SW480 (cell line): Measurements from ENCODE around the gene PPP1R3E.
"Not testable (repeated sequence)": the region's sequence is repeated elsewhere in the genome, so short reads cannot be mapped to it uniquely, and the experiment has no call there.

Source experiments
- DNase-seq: peaks from one replicate; pipeline ENCODE4 v3.0.0-alpha.2; 2016; ENCODE audit warnings: low spot score

The PPP1R3E gene, protein sequence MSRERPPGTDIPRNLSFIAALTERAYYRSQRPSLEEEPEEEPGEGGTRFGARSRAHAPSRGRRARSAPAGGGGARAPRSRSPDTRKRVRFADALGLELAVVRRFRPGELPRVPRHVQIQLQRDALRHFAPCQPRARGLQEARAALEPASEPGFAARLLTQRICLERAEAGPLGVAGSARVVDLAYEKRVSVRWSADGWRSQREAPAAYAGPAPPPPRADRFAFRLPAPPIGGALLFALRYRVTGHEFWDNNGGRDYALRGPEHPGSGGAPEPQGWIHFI

DNA sequence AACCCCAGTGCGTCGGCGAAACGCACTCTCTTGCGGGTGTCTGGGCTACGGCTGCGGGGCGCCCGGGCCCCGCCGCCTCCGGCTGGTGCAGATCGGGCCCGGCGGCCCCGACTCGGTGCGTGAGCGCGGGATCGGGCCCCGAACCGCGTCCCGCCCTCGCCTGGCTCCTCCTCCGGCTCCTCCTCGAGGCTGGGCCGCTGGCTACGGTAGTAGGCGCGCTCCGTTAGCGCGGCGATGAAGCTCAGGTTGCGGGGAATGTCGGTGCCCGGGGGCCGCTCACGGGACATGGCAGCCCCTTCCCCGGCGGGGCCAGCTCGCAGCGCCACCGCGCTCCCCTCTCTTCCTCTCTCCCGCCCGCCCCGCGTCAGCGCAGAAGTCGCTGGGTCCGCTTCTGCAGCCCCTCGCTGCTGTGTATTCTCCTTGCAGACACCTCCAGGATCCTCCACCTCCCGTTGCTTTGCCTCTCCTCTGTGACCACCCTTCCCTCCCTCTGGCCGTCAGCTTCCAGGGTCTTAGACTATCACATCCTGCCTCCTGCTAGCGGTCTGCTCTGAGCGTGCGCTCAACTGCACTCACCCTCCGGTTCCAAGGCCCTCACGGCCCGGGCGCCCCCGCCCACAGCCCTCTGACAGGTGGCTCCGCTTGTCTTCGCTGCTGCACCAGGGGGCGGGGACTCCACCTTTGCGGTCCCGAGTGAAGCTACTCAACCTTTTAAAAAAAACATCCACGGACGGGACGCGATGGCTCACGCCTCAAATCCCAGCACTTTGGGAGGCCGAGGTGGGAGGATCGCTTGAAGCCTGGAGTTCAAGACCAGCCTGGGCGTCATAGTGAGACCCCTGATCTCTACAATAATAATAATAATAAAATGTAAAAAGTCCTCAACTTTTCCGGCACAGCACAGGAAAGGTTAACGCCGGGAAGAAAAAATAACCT, at the start of gene PPP1R3E:
Gene PPP1R3E (minus strand): TSS at position 570 of the 936 bp plus-strand sequence. CDS start 283 bp downstream, at position 287.
- peak; percentile 83 for DNase-seq

DNA sequence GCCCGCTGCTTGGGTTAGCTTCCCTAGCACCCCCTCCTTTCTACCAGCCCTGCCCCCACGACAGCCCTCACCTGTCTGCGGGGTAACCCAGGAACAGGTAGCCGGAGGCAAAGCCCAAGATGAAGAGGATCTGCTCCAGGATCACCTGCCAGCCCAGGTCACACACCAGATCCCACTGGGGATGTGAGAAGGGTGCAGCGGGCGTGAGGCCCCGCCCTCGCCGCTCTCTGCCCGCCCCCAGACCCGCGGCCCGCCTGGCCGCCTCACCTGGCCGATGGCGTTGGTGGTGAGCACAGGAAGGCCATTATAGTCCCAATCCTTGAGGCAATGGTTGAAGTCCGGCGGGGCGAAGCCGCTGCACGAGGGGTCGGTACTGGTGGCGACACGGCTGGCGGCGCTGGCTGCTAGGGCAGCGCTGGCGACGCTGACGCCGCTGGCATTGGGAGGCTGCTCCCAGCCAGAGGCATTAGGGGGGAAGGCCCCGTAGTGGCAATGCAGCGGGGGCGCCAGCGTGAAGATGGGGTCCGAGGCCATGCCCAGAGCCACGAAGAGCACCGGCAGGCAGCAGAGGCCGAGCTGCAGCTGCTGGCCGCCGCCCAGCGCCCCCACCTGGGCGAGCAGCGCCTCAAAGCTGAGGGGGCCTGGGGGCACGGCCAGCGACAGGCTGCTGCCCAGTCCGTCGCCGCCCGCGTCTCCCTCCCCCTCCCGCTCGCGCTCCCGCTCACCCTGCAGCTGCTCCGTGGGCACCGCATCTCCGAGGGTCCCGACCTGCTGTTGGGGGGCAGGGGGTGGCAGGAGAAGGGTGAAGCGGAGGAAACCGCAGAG, 49.2 kb upstream of the PPP1R3E start:
- no peak for DNase-seq

DNA sequence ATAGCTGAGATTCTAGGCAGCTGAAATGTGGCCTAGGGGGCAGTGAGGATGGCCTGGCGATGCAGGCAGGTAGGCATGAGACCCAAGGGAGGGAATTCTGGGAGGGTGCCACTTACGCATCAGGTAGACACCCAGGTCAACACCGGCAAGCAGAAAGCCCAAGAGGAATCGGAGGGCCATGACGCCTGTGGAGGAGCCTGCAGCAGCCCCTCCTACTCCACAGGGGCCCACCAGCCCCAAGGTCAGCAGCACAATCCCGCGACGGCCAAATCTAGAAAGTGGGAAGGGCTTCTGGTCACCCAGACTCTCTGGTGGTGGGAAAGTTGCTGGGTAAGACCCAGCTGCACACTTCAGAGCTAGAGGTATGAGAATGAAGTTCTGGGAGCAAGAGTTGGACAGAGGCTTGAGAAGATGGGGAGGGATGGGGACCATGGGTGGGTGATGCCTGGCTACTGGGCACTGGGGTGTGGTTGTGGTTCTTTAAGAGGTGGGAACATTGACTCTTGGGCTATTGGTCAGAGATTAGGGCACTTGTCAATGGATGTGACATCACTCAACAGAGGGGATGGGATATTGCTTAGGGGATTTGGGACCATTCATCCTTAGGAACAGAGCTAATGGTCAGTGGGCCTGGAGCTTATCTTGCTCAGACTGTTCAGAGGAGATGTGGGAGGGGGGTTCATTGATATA, 46.6 kb upstream of the PPP1R3E start:
- DNase-seq: no peak

DNA sequence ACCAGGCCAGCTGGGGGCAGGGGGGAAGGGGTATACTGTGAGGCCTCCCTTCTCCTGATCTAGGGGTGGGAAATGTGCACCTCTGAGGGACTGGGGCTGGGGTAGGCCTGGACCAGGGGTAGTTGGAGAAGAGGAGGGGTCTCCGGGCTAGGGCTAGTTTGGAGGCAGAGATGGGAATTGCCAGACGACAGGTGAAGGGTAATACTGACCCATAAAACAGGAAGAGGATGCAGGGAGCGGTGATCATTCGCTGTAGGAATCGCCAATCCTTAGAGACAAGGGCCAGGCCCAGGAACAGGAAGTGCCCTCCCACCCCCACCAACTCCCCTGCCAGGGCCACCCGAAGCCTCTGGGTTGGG, 45.6 kb upstream of the PPP1R3E start:
- DNase-seq: no peak

DNA sequence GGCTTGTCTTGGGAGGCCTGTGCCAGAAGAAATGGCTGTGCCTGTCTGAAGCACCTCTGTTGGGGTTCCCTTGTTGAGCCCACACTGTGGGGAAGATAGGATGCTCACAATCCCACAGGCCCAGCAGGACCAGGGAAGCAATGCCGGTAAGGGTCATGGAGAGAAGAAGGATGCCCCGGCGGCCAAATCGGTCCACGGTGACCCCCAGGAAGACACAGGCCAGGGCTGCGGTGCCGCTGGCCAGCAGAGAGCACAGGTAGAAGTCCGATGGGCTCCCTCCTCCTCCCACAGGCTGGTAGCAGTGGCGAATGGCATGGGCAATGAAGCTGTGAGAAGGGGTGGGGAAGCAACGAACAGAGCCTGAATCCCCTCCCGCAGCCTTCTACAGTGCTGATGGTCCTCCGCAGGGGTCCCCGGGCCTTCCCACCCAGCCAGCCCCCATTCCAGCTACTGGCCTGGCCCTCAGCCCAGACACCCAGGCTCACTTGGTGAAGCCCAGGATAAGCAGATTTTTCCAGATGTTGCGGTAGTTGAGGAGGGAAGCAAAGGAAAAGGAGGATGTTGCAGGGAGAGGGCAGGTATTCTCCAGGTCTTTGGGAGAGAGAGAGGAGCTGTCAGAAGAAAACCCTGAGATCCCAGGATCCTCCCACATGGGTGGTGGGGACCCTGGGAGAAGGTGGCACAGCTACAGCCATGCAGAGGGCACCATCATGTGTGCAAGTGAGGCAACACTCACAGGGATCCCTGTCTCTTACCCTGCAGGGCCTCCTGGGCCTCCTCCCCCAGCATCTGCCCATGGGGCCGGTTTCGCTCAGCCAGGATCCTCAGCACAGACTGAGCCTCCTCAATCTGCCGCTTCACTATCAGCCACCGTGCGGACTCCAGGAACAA, 45.0 kb upstream of the PPP1R3E start:
- DNase-seq: no peak

DNA sequence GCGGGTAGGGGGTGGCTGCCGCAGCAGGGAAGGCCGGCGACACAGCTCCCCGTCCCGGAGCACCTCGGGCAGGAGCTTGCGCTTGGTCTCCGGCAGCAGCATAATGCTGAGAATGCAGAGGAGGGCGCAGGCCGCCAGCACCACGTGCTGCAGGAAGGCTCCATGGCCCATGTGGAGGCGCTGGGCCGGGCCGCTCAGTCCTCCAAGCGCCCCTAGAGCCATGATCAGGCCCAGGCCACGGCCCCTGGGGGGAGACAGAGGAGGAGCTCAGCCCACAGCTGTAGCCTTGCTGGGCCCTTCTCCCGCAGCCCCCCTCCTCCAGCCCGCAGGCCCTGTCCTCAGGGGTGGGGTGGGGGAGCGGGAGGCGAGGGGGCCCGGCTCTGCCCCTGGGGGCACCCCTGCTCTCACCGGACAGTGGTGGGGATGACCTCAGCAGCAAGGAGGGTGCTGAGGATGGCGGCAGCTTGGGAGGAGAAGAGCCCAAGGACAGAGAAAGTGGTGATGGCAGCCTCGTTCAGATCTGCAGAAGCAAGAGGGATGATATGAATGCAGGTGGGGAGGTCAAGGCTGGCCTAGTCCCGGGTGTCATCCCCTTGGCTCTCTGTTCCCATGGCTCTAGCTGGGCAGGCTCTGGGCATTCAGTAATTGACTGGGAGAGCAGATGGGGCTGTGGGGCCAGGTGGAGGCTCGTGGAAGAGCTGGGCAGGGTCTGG, 44.2 kb upstream of the PPP1R3E start:
- no peak for DNase-seq

DNA sequence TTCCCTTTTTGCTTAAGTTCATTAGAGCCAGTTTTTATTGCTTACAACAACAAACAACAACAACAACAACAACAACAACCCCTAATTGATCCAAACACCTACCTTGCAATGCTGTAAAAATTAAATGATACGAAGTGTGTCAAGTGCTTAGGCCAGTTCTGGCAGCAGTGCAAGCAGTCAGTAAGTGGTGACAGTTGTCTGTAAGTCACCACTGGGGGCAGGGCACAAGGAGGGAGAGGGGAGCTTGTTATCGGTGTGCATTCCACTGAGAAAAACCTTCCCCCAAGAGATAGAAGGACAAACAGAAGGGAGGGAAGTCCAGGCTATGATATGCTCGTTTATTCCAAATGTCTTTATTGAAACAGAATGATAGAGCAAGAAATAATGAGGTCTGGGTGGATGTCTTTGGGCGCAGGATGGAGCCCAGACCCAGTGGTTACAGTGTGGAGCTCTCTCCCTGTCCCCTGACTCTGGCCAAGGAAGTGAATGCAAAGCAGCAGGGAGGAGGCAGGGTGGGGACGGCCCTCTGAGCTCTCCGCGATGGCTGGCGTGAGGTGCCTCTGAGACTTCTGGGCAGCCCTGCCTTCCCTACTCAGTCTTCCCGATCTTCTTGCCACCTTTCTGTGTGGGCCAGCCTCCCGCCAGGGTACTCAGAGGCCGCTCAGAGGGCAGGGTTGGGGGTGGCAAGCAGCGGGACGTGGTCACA, 43.5 kb upstream of the PPP1R3E start:
- no peak for DNase-seq

DNA sequence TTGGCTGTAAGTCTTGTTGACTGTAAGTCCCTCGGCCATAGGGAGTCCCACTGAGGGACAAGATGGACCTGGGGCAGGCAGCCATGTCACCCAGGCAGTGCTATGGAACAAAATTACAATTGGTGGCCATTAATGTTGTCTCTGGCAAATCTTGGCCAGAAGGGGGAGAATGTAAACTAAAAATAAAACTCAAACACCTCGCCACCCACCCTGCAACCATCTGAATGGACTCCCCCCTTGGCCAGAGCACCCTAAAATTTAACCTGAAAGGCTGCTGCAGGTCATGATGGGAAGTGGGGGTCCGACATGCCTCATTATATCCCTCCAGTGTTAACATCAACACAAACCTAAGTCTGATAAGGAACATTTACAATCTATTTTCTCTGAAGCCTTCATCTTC, 41.8 kb upstream of the PPP1R3E start:
- DNase-seq: no peak

DNA sequence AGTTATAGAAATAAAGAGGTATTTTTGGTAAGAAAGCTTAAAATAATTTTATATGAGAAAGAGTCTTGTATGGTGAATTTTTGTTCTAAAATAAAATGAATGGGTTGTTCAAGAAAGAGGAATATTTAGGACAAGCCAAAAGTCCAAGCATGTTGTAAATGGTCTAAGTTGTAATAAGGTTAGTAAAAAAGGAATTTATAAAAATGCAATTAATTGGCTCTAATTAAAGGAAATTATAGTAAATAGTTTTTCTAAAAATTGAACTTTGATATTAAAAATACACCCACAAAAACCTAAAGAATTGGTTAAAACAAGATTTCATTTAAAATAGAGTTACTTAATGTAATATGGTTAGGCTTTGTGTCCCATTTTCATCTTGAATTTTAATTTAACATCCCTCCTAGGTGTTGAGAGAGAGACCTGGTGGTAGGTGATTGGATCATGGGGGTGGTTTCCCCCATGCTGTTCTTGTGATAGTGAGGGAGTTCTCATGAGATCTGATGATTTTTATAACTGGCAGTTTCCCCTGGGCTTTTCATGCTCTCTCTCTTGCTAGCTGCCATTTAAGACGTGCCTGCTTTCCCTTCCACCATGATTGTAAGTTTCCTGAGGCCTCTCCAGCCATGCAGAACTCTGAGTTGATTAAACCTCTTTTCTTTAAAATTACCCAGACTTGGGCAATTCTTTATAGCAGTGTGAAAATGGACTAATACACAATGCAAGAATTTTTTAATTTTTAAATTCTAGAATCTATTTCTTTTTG, 37.0 kb upstream of the PPP1R3E start:
- no peak for DNase-seq

DNA sequence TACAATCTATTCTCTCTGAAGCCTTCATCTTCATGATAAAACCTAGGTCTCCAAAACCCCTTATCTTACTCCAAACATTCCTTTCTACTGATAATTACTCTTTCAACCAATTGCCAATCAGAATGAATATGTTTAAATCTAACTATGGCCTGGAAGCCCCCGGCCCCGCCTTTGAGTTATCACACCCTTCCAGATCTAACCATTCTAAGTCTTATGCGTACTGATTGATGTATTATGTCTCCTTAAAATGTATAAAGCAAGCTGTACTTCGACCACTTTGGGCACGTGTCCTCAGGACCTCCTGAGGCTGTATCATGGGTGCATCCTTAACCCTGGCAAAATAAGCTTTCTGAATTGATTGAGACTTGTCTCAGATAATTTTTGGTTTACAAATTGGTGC, 33.0 kb upstream of the PPP1R3E start:
- DNase-seq: no peak

DNA sequence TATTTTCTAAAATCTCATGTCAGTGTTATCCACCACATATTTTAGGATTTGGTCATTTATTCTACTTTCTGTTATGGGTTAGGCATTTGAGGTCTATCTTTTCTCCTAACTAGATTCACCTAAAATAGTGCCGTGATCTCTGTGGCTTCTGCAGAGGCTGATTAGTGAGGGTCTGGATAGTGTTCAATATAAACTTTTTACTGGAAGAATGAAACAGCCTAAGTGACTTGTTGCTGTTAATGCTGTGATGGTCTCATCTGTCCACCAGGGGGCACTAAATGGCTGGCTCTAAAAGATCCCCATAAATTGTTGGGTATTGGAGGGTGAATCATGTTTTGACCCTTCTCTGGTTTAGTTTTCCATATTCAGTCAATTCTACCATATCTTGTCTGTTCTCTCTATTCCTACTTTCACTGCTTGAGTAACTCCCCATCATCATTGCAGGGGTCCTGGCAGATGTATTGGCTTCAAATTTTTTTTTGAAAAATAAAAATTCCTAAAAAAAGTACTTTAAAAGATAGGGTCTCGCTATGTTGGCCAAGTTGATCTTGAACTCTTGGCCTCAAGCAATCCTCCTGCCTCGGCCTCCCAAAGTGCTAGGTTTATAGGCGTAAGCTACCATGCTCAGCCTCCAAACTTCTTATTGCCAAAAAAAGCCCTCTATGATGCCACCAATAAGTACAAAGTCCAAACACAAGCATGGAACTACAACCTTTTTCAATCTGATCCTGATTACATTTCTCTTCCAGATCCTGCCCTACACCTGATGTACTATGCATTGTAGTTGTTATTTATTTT, 25.5 kb upstream of the PPP1R3E start:
- peak; percentile 70 for DNase-seq

DNA sequence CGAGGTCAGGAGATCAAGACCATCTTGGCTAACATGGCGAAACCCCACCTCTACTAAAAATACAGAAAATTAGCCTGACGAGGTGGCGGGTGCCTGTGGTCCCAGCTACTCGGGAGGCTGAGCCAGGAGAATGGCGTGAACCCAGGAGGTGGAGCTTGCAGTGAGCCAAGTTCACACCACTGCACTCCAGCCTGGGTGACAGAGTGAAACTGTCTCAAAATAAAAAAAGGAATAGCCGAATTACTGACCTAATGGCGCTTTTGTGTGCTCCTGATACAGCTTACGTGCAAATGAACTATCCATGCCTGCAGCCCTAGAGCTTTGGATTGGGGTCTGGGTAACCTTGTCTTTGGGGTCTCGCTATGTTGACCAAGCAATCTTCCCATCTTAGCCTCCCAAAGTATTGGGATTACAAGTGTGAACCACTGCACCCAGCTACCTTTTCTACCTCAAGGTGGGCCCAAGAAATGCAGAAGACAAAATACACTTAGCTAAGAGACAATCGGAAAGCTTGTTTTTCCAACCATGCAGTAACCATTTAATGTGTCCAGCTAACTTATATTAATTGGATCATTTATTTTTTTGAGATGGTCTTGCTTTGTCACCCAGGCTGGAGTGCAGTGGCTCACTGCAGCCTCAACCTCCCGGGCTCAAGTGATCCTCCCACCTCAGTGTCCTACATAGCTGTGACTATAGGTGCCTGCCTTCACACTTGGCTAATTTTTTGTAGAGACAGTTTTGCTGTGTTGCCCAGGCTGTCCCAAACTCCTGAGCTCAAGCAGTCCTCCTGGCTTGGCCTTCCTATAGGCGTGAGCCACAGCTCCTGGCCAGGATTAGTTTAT, 24.1 kb upstream of the PPP1R3E start:
- no peak for DNase-seq

DNA sequence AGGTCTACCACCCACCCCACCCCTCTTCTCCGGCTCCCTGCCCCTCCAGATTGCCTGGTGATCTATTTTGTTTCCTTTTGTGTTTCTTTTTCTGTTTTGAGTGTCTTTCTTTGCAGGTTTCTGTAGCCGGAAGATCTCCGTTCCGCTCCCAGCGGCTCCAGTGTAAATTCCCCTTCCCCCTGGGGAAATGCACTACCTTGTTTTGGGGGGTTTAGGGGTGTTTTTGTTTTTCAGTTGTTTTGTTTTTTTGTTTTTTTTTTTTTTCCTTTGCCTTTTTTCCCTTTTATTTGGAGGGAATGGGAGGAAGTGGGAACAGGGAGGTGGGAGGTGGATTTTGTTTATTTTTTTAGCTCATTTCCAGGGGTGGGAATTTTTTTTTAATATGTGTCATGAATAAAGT, 23.1 kb upstream of the PPP1R3E start:
- DNase-seq: not testable (repeated sequence)

DNA sequence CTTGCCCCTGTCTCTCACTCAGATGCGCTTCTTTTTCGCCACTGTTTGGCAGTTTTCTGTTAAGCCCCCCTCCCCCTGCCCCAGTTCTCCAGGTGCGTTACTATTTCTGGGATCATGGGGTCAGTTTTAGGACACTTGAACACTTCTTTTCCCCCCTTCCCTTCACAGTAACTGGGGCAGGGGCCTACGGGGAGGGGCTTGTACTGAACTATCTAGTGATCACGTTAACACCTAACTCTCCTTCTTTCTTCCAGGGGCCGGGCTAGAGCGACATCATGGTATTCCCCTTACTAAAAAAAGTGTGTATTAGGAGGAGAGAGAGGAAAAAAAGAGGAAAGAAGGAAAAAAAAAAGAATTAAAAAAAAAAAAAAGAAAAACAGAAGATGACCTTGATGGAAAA, 22.3 kb upstream of the PPP1R3E start:
- no peak for DNase-seq

DNA sequence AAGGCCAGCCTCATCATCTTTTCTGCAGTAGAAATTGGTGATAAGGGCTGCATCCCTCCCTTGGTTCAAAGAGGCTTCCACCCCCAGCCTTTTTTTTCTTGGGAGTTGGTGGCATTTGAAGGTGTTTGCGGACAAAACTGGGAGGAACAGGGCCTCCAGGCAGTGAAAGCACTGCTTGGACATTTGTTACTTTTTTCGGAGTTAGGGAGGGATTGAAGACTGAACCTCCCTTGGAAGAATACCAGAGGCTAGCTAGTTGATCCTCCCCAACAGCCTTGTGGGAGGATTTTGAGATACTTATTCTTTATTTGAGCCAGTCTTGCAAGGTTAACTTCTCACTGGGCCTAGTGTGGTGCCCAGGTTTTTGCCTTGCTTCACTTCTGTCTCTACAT, 21.8 kb upstream of the PPP1R3E start:
- no peak for DNase-seq

DNA sequence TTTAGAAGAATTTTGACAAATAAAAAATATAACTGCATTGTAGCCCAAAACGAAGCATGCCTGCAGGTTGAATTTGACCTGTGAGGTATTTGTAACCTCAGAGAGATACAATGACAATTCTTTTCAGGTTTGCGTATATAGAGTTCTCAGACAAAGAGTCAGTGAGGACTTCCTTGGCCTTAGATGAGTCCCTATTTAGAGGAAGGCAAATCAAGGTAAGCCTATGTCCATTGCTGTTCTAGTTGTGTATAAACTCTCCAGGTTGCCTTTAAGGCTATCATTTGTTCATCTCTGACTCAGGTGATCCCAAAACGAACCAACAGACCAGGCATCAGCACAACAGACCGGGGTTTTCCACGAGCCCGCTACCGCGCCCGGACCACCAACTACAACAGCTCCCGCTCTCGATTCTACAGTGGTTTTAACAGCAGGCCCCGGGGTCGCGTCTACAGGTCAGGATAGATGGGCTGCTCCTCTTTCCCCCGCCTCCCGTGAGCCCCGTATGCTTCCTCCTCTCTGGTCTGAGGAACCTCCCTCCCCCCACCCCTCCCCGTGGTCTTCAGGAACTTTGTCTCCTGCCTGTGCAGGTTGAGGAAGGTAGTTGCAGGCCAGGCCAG, 21.3 kb upstream of the PPP1R3E start:
- DNase-seq: no peak
